Sigmoid colon (tissue), 4 donors: Measurements from ENCODE around the gene CCDC178.

Source experiments
- EP300 ChIP-seq, 4 donors: sonication (generic); formaldehyde crosslinking; IDR thresholded peaks; one replicate each; pipeline ENCODE4 v1.6.1; 2017; ENCODE audit warnings: antibody characterized with exemption in 4 of 4
- POLR2A ChIP-seq, 2 donors: fragments of 450-650 bp; IDR thresholded peaks; one replicate each; pipeline ENCODE4 v1.6.1; 2016; ENCODE audit warnings: antibody characterized with exemption in 2 of 2, mild to moderate bottlenecking in 2 of 2, moderate library complexity in 2 of 2

GRCh38 chr18:33375829-33376228, 64.7 kb downstream of the CCDC178 start:
- no peak for TF ChIP-seq EP300 (IDR thresholded peaks at IDR 0.05)
- TF ChIP-seq POLR2A (IDR thresholded peaks at IDR 0.05), result no peak
